HCT116 (cell line): ENCODE measurements around the gene WDR20.

Source experiments
- EGR1 ChIP-seq: IDR thresholded peaks from 2 replicates; pipeline ENCODE4 v1.6.1; 2012; ENCODE audit warnings: low read depth
- EZH2 ChIP-seq: fragments of 200-600 bp; sonication (generic); IDR thresholded peaks from 2 replicates; pipeline ENCODE4 v1.6.1; 2017; ENCODE audit warnings: antibody characterized with exemption, mixed run types
- EZH2phosphoT487 ChIP-seq: fragments of 200-600 bp; IDR thresholded peaks from 2 replicates; pipeline ENCODE4 v1.6.1; 2018; ENCODE audit warnings: antibody characterized with exemption, borderline replicate concordance
- JUND ChIP-seq: IDR thresholded peaks from 2 replicates; pipeline ENCODE4 v1.6.1; 2012
- POLR2A ChIP-seq: IDR thresholded peaks from 2 replicates; pipeline ENCODE4 v1.7.0; 2011; ENCODE audit warnings: borderline replicate concordance; ENCODE audit not compliant: insufficient read depth, insufficient read length; ENCODE audit errors: extremely low read depth
- POLR2AphosphoS5 ChIP-seq: IDR thresholded peaks from 2 replicates; pipeline ENCODE4 v1.6.1; 2011; ENCODE audit warnings: mild to moderate bottlenecking, low read depth, low read length, moderate library complexity
- RAD21 ChIP-seq: IDR thresholded peaks from 2 replicates; pipeline ENCODE4 v1.6.1; 2012; ENCODE audit warnings: low read depth, mild to moderate bottlenecking
- SRF ChIP-seq: IDR thresholded peaks from 2 replicates; pipeline ENCODE4 v1.6.1; 2012; ENCODE audit warnings: low read depth
- YY1 ChIP-seq: IDR thresholded peaks from 2 replicates; pipeline ENCODE4 v1.6.1; 2011; ENCODE audit warnings: low read length, low read depth, moderate library complexity, mild to moderate bottlenecking; ENCODE audit not compliant: insufficient replicate concordance; ENCODE audit errors: extremely low read depth
- TF ChIP-seq, protein P1 (sequence below), 3 experiments: fragments of 200-600 bp in 1 of 3; sonication (generic) in 1 of 3; IDR thresholded peaks in 2 of 3; conservative IDR thresholded peaks in 1 of 3; 2 replicates each; pipeline ENCODE4 v1.5.1; 2012 to 2017; ENCODE audit warnings: low read depth in 2 of 3, low read length in 2 of 3, antibody characterized with exemption in 1 of 3, borderline replicate concordance in 1 of 3, control low read depth in 1 of 3, mild to moderate bottlenecking in 1 of 3, mixed read lengths in 1 of 3, mixed run types in 1 of 3, moderate library complexity in 1 of 3; ENCODE audit not compliant: insufficient read depth in 1 of 3
- TF ChIP-seq, protein P2 (sequence below): IDR thresholded peaks from 2 replicates; pipeline ENCODE4 v1.6.1; 2012
- TF ChIP-seq, protein P3 (sequence below): IDR thresholded peaks from 2 replicates; pipeline ENCODE4 v1.6.1; 2012; ENCODE audit warnings: low read depth

DNA sequence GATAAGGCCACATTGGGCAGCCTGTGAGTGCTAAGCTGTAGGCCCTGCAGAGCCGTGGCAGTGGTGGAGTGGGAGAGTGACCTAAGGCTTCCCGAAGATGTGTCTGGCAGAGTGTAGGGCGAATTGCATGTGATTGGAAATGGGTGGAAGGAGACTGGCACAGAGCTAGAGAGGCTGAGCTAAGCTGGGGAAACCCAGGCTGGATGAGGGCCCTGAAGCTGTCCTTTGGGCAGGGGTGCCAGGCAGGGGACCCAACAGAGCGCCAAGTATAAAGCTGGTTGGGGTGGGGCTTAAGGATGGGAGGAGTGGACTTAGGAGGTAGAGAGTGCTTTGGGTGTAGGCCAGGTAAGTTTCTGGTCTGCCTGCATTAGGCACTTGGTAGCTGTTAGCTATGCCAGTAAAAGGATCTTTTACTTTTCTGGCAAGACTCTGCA lies 47.9 kb downstream of the WDR20 start:
- TF ChIP-seq POLR2A = no peak
- TF ChIP-seq, protein P1, sequence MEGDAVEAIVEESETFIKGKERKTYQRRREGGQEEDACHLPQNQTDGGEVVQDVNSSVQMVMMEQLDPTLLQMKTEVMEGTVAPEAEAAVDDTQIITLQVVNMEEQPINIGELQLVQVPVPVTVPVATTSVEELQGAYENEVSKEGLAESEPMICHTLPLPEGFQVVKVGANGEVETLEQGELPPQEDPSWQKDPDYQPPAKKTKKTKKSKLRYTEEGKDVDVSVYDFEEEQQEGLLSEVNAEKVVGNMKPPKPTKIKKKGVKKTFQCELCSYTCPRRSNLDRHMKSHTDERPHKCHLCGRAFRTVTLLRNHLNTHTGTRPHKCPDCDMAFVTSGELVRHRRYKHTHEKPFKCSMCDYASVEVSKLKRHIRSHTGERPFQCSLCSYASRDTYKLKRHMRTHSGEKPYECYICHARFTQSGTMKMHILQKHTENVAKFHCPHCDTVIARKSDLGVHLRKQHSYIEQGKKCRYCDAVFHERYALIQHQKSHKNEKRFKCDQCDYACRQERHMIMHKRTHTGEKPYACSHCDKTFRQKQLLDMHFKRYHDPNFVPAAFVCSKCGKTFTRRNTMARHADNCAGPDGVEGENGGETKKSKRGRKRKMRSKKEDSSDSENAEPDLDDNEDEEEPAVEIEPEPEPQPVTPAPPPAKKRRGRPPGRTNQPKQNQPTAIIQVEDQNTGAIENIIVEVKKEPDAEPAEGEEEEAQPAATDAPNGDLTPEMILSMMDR (IDR thresholded peaks at IDR 0.05 in 2 of 3, conservative IDR thresholded peaks at IDR 0.05 in 1 of 3; ENCODE audit: borderline replicate concordance in 1 of 3, insufficient read depth in 1 of 3, low read depth in 2 of 3, low read length in 2 of 3) = no peak
- TF ChIP-seq EZH2phosphoT487 = no peak
- TF ChIP-seq RAD21 = no peak
- no peak for TF ChIP-seq POLR2AphosphoS5
- TF ChIP-seq, protein P2, sequence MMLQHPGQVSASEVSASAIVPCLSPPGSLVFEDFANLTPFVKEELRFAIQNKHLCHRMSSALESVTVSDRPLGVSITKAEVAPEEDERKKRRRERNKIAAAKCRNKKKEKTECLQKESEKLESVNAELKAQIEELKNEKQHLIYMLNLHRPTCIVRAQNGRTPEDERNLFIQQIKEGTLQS = no peak
- TF ChIP-seq SRF = no peak
- no peak for TF ChIP-seq YY1
- TF ChIP-seq JUND = no peak
- TF ChIP-seq, protein P3, sequence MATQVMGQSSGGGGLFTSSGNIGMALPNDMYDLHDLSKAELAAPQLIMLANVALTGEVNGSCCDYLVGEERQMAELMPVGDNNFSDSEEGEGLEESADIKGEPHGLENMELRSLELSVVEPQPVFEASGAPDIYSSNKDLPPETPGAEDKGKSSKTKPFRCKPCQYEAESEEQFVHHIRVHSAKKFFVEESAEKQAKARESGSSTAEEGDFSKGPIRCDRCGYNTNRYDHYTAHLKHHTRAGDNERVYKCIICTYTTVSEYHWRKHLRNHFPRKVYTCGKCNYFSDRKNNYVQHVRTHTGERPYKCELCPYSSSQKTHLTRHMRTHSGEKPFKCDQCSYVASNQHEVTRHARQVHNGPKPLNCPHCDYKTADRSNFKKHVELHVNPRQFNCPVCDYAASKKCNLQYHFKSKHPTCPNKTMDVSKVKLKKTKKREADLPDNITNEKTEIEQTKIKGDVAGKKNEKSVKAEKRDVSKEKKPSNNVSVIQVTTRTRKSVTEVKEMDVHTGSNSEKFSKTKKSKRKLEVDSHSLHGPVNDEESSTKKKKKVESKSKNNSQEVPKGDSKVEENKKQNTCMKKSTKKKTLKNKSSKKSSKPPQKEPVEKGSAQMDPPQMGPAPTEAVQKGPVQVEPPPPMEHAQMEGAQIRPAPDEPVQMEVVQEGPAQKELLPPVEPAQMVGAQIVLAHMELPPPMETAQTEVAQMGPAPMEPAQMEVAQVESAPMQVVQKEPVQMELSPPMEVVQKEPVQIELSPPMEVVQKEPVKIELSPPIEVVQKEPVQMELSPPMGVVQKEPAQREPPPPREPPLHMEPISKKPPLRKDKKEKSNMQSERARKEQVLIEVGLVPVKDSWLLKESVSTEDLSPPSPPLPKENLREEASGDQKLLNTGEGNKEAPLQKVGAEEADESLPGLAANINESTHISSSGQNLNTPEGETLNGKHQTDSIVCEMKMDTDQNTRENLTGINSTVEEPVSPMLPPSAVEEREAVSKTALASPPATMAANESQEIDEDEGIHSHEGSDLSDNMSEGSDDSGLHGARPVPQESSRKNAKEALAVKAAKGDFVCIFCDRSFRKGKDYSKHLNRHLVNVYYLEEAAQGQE = no peak
- TF ChIP-seq EZH2 = no peak
- no peak for TF ChIP-seq EGR1
